Measurements from ENCODE around the gene UBE2J2.
A peak's percentile ranks its signal among the peaks of the same experiment; 100 is the strongest.

The UBE2J2 gene

GRCh38 chr1:1321477-1321876 is 47.8 kb upstream of the UBE2J2 start:
- no peak overlapping the region for H3K27ac ChIP-seq (ENCODE audit: low read length)
- peaks cover 85% of the 10 kb centered on the region for H3K79me2 ChIP-seq (ENCODE audit: insufficient read depth, low read length)
- peak overlapping the region; percentile 21; the same call in 1 of the 2 replicates for H3K9ac ChIP-seq (ENCODE audit: low read depth, low read length)
- TF ChIP-seq EZH2 (IDR thresholded peaks at IDR 0.05; ENCODE audit: borderline replicate concordance, low read depth, low read length, severe bottlenecking), result no peak
- TF ChIP-seq, protein P1, sequence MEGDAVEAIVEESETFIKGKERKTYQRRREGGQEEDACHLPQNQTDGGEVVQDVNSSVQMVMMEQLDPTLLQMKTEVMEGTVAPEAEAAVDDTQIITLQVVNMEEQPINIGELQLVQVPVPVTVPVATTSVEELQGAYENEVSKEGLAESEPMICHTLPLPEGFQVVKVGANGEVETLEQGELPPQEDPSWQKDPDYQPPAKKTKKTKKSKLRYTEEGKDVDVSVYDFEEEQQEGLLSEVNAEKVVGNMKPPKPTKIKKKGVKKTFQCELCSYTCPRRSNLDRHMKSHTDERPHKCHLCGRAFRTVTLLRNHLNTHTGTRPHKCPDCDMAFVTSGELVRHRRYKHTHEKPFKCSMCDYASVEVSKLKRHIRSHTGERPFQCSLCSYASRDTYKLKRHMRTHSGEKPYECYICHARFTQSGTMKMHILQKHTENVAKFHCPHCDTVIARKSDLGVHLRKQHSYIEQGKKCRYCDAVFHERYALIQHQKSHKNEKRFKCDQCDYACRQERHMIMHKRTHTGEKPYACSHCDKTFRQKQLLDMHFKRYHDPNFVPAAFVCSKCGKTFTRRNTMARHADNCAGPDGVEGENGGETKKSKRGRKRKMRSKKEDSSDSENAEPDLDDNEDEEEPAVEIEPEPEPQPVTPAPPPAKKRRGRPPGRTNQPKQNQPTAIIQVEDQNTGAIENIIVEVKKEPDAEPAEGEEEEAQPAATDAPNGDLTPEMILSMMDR (IDR thresholded peaks at IDR 0.05; ENCODE audit: borderline replicate concordance, extremely low read depth, low read length, poor library complexity, severe bottlenecking), result no peak
- no peaks in the 10 kb centered on the region for H3K9me3 ChIP-seq (ENCODE audit: insufficient read depth, low read length, severe bottlenecking)
- no peak overlapping the region for H2AFZ ChIP-seq (ENCODE audit: low read depth, low read length)
- no peak for ATAC-seq (ENCODE audit: insufficient read depth, low read depth)
- no peak for DNase-seq
- peak overlapping the region; percentile 50 for H3K4me2 ChIP-seq (ENCODE audit: insufficient read depth, low read length)
- peaks cover 75% of the 10 kb centered on the region for H4K20me1 ChIP-seq (ENCODE audit: insufficient read depth, low read length)
- H3K4me1 ChIP-seq (ENCODE audit: insufficient read depth, low read length), result peaks cover 50% of the 10 kb centered on the region
- H3K36me3 ChIP-seq (ENCODE audit: insufficient read depth, low read length), result peaks cover 55% of the 10 kb centered on the region
- no peaks in the 10 kb centered on the region for H3K27me3 ChIP-seq (ENCODE audit: insufficient read depth, low read length, poor library complexity)
- no peak overlapping the region for H3K4me3 ChIP-seq (ENCODE audit: low read depth in 1 of 2, low read length in 2 of 2)

DNA sequence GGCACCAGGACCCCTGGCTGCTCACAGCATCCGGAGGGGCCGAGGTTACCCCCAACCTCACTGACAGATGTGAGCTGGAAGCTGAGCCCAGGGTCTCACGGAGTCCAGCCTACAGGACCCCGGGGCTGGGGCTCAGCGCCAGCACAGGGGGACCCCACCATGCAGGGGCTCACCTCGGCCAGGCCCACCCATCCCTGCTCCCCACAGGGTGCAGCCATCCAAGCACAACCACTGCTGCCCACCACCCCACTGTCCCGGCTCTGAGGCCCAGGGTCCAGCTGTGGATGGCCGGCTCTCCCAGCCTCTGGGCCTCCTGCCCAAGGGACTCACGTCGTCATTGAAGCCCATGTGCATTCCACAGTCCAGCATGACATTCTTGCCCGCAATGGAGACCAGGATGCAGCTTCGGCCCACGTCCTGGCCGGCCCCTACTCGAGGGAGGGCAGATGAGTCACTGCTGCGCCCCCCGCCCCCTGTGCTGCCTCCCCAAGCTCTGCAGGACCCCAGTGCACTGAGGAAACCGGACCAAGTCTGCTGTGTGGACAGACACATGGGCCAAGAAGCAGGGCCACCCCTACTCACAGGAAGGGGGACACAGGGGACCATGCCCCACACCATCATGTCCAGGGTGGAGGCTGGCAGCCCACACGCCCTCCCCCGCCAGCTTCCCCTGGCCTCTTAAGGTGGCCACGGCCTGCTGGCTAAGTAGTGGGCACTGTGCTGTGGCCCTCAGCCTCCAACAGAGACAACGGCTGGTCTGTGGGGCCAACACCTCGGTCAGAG is 47.2 kb upstream of the UBE2J2 start:
- Histone ChIP-seq H3K36me3 (ENCODE audit: insufficient read depth, low read length) (peaks cover 58% of the 10 kb centered on the region), H3K79me2 (ENCODE audit: insufficient read depth, low read length) (peaks cover 81% of the 10 kb centered on the region), H2AFZ (ENCODE audit: low read depth, low read length) (no peak overlapping the region), H3K4me1 (ENCODE audit: insufficient read depth, low read length) (peaks cover 44% of the 10 kb centered on the region), H3K4me2 (ENCODE audit: insufficient read depth, low read length) (peak overlapping the region; percentile 50; the same call in 1 of the 2 replicates), H3K9ac (ENCODE audit: low read depth, low read length) (no peak overlapping the region), H4K20me1 (ENCODE audit: insufficient read depth, low read length) (peaks cover 69% of the 10 kb centered on the region), H3K27ac (ENCODE audit: low read length) (no peak overlapping the region), H3K9me3 (ENCODE audit: insufficient read depth, low read length, severe bottlenecking) (no peaks in the 10 kb centered on the region), H3K4me3 (ENCODE audit: low read depth in 1 of 2, low read length in 2 of 2) (no peak overlapping the region), H3K27me3 (ENCODE audit: insufficient read depth, low read length, poor library complexity) (no peaks in the 10 kb centered on the region)
- DNase-seq (no peak), ATAC-seq (ENCODE audit: insufficient read depth, low read depth) (no peak)
- no peak for TF ChIP-seq EZH2 (IDR thresholded peaks at IDR 0.05; ENCODE audit: borderline replicate concordance, low read depth, low read length, severe bottlenecking)
- TF ChIP-seq, protein P1 (IDR thresholded peaks at IDR 0.05; ENCODE audit: borderline replicate concordance, extremely low read depth, low read length, poor library complexity, severe bottlenecking), result no peak

DNA sequence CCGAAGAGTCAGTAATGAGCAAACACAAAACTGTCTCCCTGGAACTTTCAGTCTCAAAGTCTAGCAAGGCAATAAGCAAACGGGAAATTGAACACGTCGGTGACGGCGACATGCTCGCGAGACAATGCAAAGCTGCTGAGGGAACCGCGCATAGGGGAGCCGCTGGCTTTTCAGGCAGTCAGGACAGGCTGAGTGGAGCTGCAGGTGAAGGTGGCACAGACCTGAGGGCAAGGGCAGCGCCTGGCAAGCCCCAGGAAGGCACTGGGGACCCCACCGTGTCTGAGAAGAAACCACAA is 45.9 kb upstream of the UBE2J2 start:
- Histone ChIP-seq H3K9ac (ENCODE audit: low read depth, low read length) (no peak overlapping the region), H3K4me3 (ENCODE audit: low read depth in 1 of 2, low read length in 2 of 2) (no peak overlapping the region), H2AFZ (ENCODE audit: low read depth, low read length) (no peak overlapping the region), H3K27ac (ENCODE audit: low read length) (no peak overlapping the region), H3K4me1 (ENCODE audit: insufficient read depth, low read length) (peaks cover 33% of the 10 kb centered on the region), H3K27me3 (ENCODE audit: insufficient read depth, low read length, poor library complexity) (no peaks in the 10 kb centered on the region), H4K20me1 (ENCODE audit: insufficient read depth, low read length) (peaks cover 67% of the 10 kb centered on the region), H3K9me3 (ENCODE audit: insufficient read depth, low read length, severe bottlenecking) (no peaks in the 10 kb centered on the region), H3K36me3 (ENCODE audit: insufficient read depth, low read length) (peaks cover 68% of the 10 kb centered on the region), H3K4me2 (ENCODE audit: insufficient read depth, low read length) (no peak overlapping the region), H3K79me2 (ENCODE audit: insufficient read depth, low read length) (peaks cover 79% of the 10 kb centered on the region)
- TF ChIP-seq EZH2 (IDR thresholded peaks at IDR 0.05; ENCODE audit: borderline replicate concordance, low read depth, low read length, severe bottlenecking), result no peak
- TF ChIP-seq, protein P1 (IDR thresholded peaks at IDR 0.05; ENCODE audit: borderline replicate concordance, extremely low read depth, low read length, poor library complexity, severe bottlenecking), result no peak
- DNase-seq (no peak), ATAC-seq (ENCODE audit: insufficient read depth, low read depth) (no peak)

All from DND-41 (cell line).